ENCODE measurements around the gene TMEM120B. TPM values are rescaled to one million over a fixed set of nuclear protein-coding genes. Genes with fewer than 3 reads are reported as not detected.

The TMEM120B gene
- total and polyA plus RNA-seq, 8 donors: 8.5 to 17.7 (median 12.0) TPM

DNA sequence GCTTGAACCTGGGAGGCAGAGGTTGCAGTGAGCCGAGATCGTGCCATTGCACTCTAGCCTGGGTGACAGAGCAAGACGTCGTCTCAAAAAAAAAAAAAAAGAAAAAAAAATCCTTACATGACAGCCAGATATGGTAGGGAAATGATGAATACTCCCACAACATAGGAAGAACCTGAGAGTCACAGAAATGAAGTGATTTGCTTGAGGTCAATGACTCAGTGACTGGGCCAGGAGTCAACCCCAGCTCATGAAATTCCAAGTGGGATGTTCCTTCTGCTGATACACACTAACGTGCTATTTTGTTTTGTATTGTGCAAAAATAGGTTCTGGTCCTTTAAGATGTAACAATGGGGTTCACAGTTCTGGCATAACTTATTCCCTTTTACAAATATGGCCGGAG, 71.9 kb downstream of the TMEM120B start:
- Histone ChIP-seq H3K27me3 (no peaks in the 10 kb centered on the region), H3K9me3 (no peaks in the 10 kb centered on the region), H3K4me1 (peaks cover 9 to 62% of the 10 kb centered on the region in 2 donors), H3K4me3 (no peak overlapping the region), H3K36me3 (peaks cover 0 to 18% of the 10 kb centered on the region in 2 donors), H3K27ac (no peak overlapping the region)
- no peak for DNase-seq
- intact Hi-C loops (cut with DNase I): no loop called here
- ATAC-seq: no peak
- TF ChIP-seq, protein P1, sequence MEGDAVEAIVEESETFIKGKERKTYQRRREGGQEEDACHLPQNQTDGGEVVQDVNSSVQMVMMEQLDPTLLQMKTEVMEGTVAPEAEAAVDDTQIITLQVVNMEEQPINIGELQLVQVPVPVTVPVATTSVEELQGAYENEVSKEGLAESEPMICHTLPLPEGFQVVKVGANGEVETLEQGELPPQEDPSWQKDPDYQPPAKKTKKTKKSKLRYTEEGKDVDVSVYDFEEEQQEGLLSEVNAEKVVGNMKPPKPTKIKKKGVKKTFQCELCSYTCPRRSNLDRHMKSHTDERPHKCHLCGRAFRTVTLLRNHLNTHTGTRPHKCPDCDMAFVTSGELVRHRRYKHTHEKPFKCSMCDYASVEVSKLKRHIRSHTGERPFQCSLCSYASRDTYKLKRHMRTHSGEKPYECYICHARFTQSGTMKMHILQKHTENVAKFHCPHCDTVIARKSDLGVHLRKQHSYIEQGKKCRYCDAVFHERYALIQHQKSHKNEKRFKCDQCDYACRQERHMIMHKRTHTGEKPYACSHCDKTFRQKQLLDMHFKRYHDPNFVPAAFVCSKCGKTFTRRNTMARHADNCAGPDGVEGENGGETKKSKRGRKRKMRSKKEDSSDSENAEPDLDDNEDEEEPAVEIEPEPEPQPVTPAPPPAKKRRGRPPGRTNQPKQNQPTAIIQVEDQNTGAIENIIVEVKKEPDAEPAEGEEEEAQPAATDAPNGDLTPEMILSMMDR (IDR thresholded peaks at IDR 0.05): no peak

DNA sequence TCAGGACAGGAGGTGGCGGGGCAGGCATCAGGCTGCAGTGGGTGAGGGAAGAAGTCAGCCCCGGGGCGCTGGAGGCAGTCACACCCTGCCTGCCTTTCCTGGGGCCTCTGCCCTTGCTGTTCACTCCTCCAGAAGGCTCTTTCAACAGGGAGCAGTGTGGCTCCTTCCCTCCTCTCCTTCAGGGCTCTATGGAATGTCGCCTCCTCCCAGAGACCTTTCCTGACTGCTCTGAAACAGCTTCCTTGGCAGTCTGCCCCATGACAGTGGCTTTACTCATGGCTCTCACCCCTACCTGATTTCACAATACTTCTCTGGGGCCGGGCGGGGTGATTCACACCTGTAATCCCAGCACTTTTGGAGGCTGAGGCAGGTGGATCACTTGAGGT, 73.9 kb downstream of the TMEM120B start:
- TF ChIP-seq, protein P1 (IDR thresholded peaks at IDR 0.05): no peak
- no peaks in the 10 kb centered on the region for H3K27me3 ChIP-seq
- DNase-seq: peak in 2 of 4 donors; percentile 76 to 87
- no peak overlapping the region for H3K4me3 ChIP-seq
- H3K36me3 ChIP-seq: no peaks in the 10 kb centered on the region
- peak overlapping the region; percentile 47 to 63 for H3K27ac ChIP-seq
- ATAC-seq: peak; percentile 75
- intact Hi-C loops (cut with DNase I): no loop called here
- H3K9me3 ChIP-seq: no peaks in the 10 kb centered on the region
- peaks cover 9 to 76% of the 10 kb centered on the region in 2 donors for H3K4me1 ChIP-seq

DNA sequence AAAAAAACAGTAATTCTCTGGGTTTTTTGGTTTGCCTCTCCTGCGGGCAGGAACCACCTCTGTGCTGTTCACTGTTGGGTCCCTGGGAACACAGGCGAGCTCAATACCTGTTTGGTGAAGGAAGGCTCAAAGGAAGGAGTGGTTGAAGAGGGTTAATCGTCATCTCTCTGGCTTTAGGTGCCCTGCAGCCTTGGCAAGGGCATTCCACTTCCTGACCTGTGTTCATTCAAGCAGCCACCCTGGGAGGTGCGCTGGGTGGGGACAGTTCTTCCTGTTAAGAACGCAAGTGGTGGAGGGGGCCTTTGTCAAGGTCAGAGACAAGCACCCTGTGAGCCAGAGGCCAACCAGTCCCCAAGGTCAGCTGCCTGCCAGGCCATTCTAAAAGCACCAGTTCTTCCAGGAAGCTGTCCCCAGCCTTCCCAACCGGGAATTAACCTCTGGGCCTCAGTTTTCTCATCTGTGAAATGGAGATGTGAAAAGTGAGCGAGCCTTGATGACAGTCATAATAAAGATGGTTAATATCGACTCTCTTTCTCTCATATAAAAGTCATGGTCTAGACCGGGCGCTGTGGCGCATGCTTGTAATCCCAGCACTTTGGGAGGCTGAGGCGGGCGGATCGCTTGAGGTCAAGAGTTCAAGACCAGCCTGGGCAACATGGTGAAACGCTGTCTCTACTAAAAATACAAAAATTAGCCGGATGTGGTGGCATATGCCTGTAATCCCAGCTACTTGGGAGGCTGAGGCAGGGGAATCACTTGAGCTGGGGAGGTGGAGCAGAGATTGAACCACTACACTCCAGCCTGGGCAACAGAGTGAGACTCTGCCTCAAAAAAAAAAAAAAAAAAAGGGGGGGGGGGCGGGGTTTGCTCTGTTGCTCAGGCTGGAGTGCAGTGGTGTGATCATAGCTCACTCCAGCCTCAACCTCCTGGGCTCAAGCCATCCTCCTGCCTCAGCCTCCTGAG, 74.8 kb downstream of the TMEM120B start:
- intact Hi-C loops (cut with DNase I): no loop called here
- no peaks in the 10 kb centered on the region for H3K36me3 ChIP-seq
- no peaks in the 10 kb centered on the region for H3K9me3 ChIP-seq
- DNase-seq: peak in 2 of 4 donors; percentile 71 to 81
- H3K4me3 ChIP-seq: no peak overlapping the region
- H3K27me3 ChIP-seq: no peaks in the 10 kb centered on the region
- peaks cover 5 to 76% of the 10 kb centered on the region in 2 donors for H3K4me1 ChIP-seq
- TF ChIP-seq, protein P1 (IDR thresholded peaks at IDR 0.05): no peak
- peak; percentile 12 for ATAC-seq
- peak overlapping the region; percentile 47 to 100 for H3K27ac ChIP-seq

DNA sequence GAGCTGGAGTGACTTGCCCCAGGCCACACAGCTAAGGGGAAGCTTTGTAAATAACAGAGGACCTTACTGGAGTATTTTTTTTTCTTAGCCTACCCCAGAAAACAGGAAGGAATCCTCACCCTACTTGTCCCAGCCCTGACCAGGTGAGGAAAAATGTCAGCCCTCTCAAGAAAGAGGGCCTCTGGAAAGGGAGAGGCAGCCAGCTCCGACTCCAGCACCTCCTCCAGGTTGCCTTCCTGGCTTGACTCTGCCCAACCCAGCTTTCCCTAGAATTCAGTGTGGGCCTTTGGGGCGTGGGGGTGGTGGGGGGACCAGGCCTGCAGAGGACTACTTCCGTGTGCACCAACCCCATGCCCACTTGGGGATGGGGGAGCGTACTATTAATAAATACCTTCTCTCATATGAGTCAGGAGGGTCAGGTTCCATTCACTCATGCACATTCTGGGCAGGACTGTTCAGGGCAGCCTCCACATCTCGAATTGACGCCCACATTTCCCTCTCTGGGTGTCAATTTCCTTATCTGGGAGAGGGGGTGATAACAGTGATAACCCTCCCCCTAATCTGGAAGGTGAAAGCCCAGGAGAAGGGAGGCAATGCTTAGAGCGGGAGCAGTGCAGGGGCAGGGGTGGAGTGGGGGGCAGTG, 75.7 kb downstream of the TMEM120B start:
- peak overlapping the region in 1 of 2 donors; percentile 100 for H3K27ac ChIP-seq
- no peaks in the 10 kb centered on the region for H3K27me3 ChIP-seq
- intact Hi-C loops (cut with DNase I): no loop called here

More for the DNA sequence above, 75.7 kb downstream of the TMEM120B start:
- Histone ChIP-seq H3K9me3 (no peaks in the 10 kb centered on the region), H3K4me1 (peaks cover 3 to 79% of the 10 kb centered on the region in 2 donors), H3K4me3 (no peak overlapping the region), H3K36me3 (no peaks in the 10 kb centered on the region)
- DNase-seq (no peak), ATAC-seq (no peak)
- TF ChIP-seq, protein P1 (IDR thresholded peaks at IDR 0.05): no peak
